ENCODE data around the gene LIPC. TPM values are rescaled to one million over a fixed set of nuclear protein-coding genes. Genes with fewer than 3 reads are reported as not detected.

LIPC gene
- total and polyA plus RNA-seq, 2 experiments from 2014 or later: not detected

GRCh38 chr15:58511599-58511987, 79.8 kb downstream of the LIPC start (continued):
- no peak for TF ChIP-seq ZNF462 (CRISPR knock-in tag; IDR thresholded peaks at IDR 0.05)
- TF ChIP-seq REST (IDR thresholded peaks at IDR 0.05; ENCODE audit: unreplicated experiment): no peak
- TF ChIP-seq ETS1 (IDR thresholded peaks at IDR 0.05): no peak

GRCh38 chr15:58512522-58512921, 80.7 kb downstream of the LIPC start:
- no peak overlapping the region for H3K27ac Mint-ChIP-seq
- no peaks in the 10 kb centered on the region; the same call in 1 of the 3 replicates for H3K9me3 Mint-ChIP-seq

More at GRCh38 chr15:58512522-58512921, 80.7 kb downstream of the LIPC start:
- DNase-seq (ENCODE audit: low spot score) (no peak), ATAC-seq (no peak)
- H3K4me1 Mint-ChIP-seq: peaks cover 4% of the 10 kb centered on the region; the same call in 2 of the 3 replicates
- H3K27me3 Mint-ChIP-seq (ENCODE audit: insufficient read depth, low read depth, poor library complexity): no peaks in the 10 kb centered on the region
- Histone ChIP-seq H3K79me2 (replicated peaks; ENCODE audit: insufficient read depth) (no peaks in the 10 kb centered on the region), H2AFZ (0 out of 2 replicates have a peak overlapping the region, but pooled peaks have one; percentile 10), H3K27ac (ENCODE audit: low read depth) (no peak overlapping the region), H3K4me2 (no peak overlapping the region), H4K20me1 (replicated peaks; ENCODE audit: insufficient read depth) (no peaks in the 10 kb centered on the region), H3F3A (replicated peaks; ENCODE audit: low read depth) (no peaks in the 10 kb centered on the region), H3K4me3 (no peak overlapping the region), H3K9me2 (ENCODE audit: insufficient read depth) (no peaks in the 10 kb centered on the region), H3K36me3 (ENCODE audit: insufficient read depth) (no peaks in the 10 kb centered on the region), H3K27me3 (ENCODE audit: insufficient read depth) (no peaks in the 10 kb centered on the region), H3K4me1 (ENCODE audit: insufficient read depth) (no peaks in the 10 kb centered on the region)
- no peak overlapping the region for H3K4me3 Mint-ChIP-seq
- H3K36me3 Mint-ChIP-seq (ENCODE audit: low read depth): no peaks in the 10 kb centered on the region
- no peak for TF ChIP-seq EZH2phosphoT487 (IDR thresholded peaks at IDR 0.05; ENCODE audit: unreplicated experiment)
